Left ventricle myocardium inferior (tissue), 1 donor: Measurements from ENCODE around the gene DCAF11. TPM values are rescaled to one million over a fixed set of nuclear protein-coding genes. Genes with fewer than 3 reads are reported as not detected.

Experiments
- DNase-seq: peaks from one replicate; pipeline ENCODE4 v3.0.0-alpha.2; 2020
- H3K27ac ChIP-seq: fragments of 200-600 bp; replicated peaks from 2 replicates; pipeline ENCODE4 v1.8.0; 2021
- H3K27me3 ChIP-seq: fragments of 200-600 bp; 2 replicates; pipeline ENCODE4 v1.8.0; 2021; ENCODE audit warnings: low read depth
- H3K36me3 ChIP-seq: fragments of 200-600 bp; 2 replicates; pipeline ENCODE4 v1.8.0; 2021
- H3K4me1 ChIP-seq: fragments of 200-600 bp; 2 replicates; pipeline ENCODE4 v1.8.0; 2021
- H3K4me3 ChIP-seq: fragments of 200-600 bp; 2 replicates; pipeline ENCODE4 v1.8.0; 2021; ENCODE audit warnings: mild to moderate bottlenecking, moderate library complexity
- H3K9me3 ChIP-seq: fragments of 200-600 bp; replicated peaks from 2 replicates; pipeline ENCODE4 v1.8.0; 2021
- intact Hi-C: fragments of 100-400 bp; cut with micrococcal nuclease; formaldehyde crosslinking; loops from one replicate; pipeline ENCODE4 v1.11.0; 2022
- total RNA-seq: library from RNA; stranded (reverse); fragmentation: NEBNext Ultra II Directional; extraction: Animal tissue kit (Norgen Biotek cat#: 25700); gene quantifications from one replicate; pipeline ENCODE4 v1.2.1, GENCODE V29; 2021
- TF ChIP-seq, protein P1 (sequence below): fragments of 200-600 bp; IDR thresholded peaks from 2 replicates; pipeline ENCODE4 v1.8.0; 2021; ENCODE audit warnings: antibody characterized with exemption, mild to moderate bottlenecking, borderline replicate concordance
- donor health status: DM: no; HTN: yes; CAD: no; lungs with severe emphysema.

DCAF11 gene
- total RNA-seq, 1 donor from 2014 or later, result 74.7 TPM

DNA sequence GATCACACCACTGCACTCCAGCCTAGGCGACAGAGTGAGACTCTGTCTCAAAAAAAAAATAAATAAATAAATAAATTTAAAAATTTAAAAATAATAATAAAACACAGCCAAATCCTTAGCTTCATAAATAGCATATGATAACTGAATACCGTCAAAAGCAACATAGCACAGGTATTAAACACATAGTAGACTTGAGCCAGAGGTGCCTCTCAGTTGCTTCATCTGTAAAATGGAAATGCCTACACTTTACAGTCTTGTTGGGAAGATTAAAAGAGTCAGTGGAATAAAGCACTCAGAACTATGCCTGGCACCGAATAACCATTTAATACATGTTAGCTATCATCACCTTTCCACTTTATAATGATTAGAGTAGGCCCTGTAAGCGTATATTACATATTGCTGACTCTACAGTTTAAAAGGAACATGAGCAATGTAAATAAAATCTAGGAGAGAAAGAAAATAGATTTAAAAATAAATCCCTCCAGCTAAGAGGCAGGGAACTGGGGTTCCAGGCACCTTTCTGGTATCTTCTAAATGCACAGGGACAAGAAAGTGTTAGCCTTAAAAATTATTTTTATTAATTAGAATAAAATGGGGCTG lies 7.8 kb upstream of the DCAF11 start:
- TF ChIP-seq, protein P1, sequence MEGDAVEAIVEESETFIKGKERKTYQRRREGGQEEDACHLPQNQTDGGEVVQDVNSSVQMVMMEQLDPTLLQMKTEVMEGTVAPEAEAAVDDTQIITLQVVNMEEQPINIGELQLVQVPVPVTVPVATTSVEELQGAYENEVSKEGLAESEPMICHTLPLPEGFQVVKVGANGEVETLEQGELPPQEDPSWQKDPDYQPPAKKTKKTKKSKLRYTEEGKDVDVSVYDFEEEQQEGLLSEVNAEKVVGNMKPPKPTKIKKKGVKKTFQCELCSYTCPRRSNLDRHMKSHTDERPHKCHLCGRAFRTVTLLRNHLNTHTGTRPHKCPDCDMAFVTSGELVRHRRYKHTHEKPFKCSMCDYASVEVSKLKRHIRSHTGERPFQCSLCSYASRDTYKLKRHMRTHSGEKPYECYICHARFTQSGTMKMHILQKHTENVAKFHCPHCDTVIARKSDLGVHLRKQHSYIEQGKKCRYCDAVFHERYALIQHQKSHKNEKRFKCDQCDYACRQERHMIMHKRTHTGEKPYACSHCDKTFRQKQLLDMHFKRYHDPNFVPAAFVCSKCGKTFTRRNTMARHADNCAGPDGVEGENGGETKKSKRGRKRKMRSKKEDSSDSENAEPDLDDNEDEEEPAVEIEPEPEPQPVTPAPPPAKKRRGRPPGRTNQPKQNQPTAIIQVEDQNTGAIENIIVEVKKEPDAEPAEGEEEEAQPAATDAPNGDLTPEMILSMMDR, result no peak
- H3K36me3 ChIP-seq, result no peaks in the 10 kb centered on the region
- no peaks in the 10 kb centered on the region for H3K27me3 ChIP-seq
- intact Hi-C loops, result loop anchor here (5.0 kb wide), 1 partner anchor 44 kb away; no protein-coding TSS in a partner anchor
- H3K4me1 ChIP-seq, result peaks cover 10% of the 10 kb centered on the region
- DNase-seq, result no peak
- no peak overlapping the region for H3K4me3 ChIP-seq
- no peak overlapping the region for H3K27ac ChIP-seq
- H3K9me3 ChIP-seq, result no peaks in the 10 kb centered on the region

- Histone ChIP-seq H3K4me3 (no peak overlapping the region), H3K27ac (peak overlapping the region; percentile 37), H3K9me3 (no peaks in the 10 kb centered on the region), H3K36me3 (no peaks in the 10 kb centered on the region), H3K27me3 (no peaks in the 10 kb centered on the region), H3K4me1 (peaks cover 13% of the 10 kb centered on the region)
- TF ChIP-seq, protein P1, result no peak
- intact Hi-C loops, result loop anchor here (5.0 kb wide), 1 partner anchor 46 kb away; no protein-coding TSS in a partner anchor
- DNase-seq, result no peak
These were observed 6.2 kb upstream of the DCAF11 start for GRCh38 chr14:24108336-24108874.

DNA sequence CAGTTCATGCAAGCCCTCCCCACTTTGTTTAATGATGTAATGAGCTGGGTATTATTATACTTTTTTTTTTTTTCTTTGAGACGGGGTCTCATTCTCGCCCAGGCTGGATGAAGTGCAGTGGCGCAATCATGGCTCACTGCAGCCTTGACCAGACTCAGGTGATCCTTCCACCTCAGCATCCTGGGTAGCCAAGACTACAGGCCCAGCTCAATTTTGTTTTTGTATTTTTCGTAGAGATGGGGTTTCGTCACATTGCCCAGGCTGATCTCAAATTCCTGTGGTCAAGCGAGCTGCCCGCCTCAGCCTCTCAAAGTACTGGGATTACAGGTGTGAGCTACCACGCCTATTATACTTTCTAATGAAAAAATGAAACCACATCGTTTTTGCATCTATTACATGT lies 4.5 kb upstream of the DCAF11 start:
- Histone ChIP-seq H3K4me1 (peaks cover 21% of the 10 kb centered on the region), H3K9me3 (no peaks in the 10 kb centered on the region), H3K27me3 (no peaks in the 10 kb centered on the region), H3K27ac (no peak overlapping the region), H3K4me3 (no peak overlapping the region), H3K36me3 (no peaks in the 10 kb centered on the region)
- TF ChIP-seq, protein P1, result no peak
- no peak for DNase-seq
- intact Hi-C loops, result no loop called here

- DNase-seq, result no peak
- no peak overlapping the region for H3K4me3 ChIP-seq
- peaks cover 25% of the 10 kb centered on the region for H3K4me1 ChIP-seq
- intact Hi-C loops, result no loop called here
- no peaks in the 10 kb centered on the region for H3K9me3 ChIP-seq
- TF ChIP-seq, protein P1, result no peak
- no peak overlapping the region for H3K27ac ChIP-seq
- no peaks in the 10 kb centered on the region for H3K27me3 ChIP-seq
- H3K36me3 ChIP-seq, result no peaks in the 10 kb centered on the region
These were observed 4.1 kb upstream of the DCAF11 start for GRCh38 chr14:24110523-24110922.

GRCh38 chr14:24113379-24113800 lies 1.2 kb upstream of the DCAF11 start:
- no peak for DNase-seq
- intact Hi-C loops, result no loop called here
- no peaks in the 10 kb centered on the region for H3K9me3 ChIP-seq
- peaks cover 44% of the 10 kb centered on the region for H3K4me1 ChIP-seq
- peaks cover 23% of the 10 kb centered on the region for H3K36me3 ChIP-seq
- H3K4me3 ChIP-seq, result peak overlapping the region; percentile 76
- H3K27ac ChIP-seq, result peak overlapping the region; percentile 98
- TF ChIP-seq, protein P1, result no peak
- no peaks in the 10 kb centered on the region for H3K27me3 ChIP-seq
